Activated CD8-positive, alpha-beta memory T cell treated with anti-CD3 and anti-CD28 coated beads, Interleukin-2, amount 10 ng/mL, durations not matched to agents 7 days and 5 days (primary cell): ENCODE results near the gene CUL9. TPM values are rescaled to one million over a fixed set of nuclear protein-coding genes. Genes with fewer than 3 reads are reported as not detected.

Experiments used
- ATAC-seq: fragments of 150-1000 bp; cut with Tn5 transposase; one replicate; pipeline ENCODE4 v1.10.0; 2021; ENCODE audit warnings: moderate library complexity
- CTCF ChIA-PET: fragments of 350-600 bp; sonication (Branson Sonifier 250); formaldehyde crosslinking; loops from one replicate; lab custom pipeline; 2021; ENCODE audit warnings: antibody characterized with exemption; lab: Charles Lee
- DNase-seq: peaks from one replicate; pipeline ENCODE4 v3.0.0-alpha.2; 2020
- H3K27ac Mint-ChIP-seq: one replicate; pipeline ENCODE4 v1.8.0; 2021; ENCODE audit warnings: mild to moderate bottlenecking, mixed read lengths
- H3K27me3 Mint-ChIP-seq: one replicate; pipeline ENCODE4 v1.8.0; 2021; ENCODE audit warnings: mixed read lengths
- H3K36me3 Mint-ChIP-seq: one replicate; pipeline ENCODE4 v1.8.0; 2021; ENCODE audit warnings: mild to moderate bottlenecking, mixed read lengths
- H3K4me1 Mint-ChIP-seq: one replicate; pipeline ENCODE4 v1.8.0; 2021; ENCODE audit warnings: mixed read lengths
- H3K4me3 Mint-ChIP-seq: one replicate; pipeline ENCODE4 v1.8.0; 2021; ENCODE audit warnings: mild to moderate bottlenecking, moderate library complexity, mixed read lengths
- H3K9me3 Mint-ChIP-seq: one replicate; pipeline ENCODE4 v1.8.0; 2022; ENCODE audit warnings: low read depth, mixed read lengths
- total RNA-seq, 2 experiments: library from RNA; stranded (reverse); gene quantifications; one replicate each; pipeline ENCODE4 v1.2.3, GENCODE V29; 2021

The CUL9 gene
- total RNA-seq, 2 experiments from 2014 or later = 49.9 to 71.3 TPM

DNA sequence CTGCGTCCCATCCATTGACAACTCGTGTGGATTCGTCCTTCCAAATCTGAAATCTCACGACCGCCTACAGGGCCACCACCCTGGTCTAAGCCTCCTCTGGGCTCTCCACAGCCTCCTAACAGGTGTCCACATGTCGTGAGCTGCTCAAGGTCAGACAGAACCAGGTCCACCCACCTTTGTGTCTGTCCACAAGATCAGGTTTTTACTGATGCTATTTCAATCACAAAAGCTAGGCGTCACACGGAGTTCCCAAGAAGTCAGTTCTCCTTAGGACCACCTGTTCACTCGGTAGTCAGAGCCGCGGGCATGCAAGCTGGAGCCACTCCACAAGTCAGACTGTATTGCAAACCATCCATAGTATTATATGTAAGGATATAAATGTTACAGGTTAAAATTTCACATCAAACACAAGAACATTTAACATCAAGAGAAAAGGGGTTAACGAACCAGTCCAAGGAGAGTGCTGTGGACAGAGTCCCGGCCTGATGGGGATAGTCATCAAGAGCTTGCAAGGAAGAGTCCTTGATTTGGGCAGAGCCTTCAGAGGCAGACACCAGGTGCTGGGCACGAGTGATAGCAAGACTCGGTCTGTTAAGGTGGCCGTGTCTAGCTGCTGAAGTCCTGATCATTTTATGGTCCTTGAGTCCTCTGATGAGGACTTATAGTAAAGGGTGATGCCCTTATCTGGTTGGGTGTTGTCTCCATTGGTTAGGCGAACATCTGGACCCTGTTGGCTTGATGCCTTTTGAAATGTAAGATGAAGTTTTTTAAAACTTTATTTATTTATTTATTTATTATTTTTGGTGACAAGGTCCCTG lies 48.0 kb downstream of the CUL9 start:
- H3K4me3 Mint-ChIP-seq = peak overlapping the region; percentile 84
- no peak for DNase-seq
- peak overlapping the region; percentile 75 for H3K27ac Mint-ChIP-seq
- H3K4me1 Mint-ChIP-seq = peaks cover 37% of the 10 kb centered on the region
- H3K36me3 Mint-ChIP-seq = peaks cover 4% of the 10 kb centered on the region
- no peak for ATAC-seq
- H3K9me3 Mint-ChIP-seq = no peaks in the 10 kb centered on the region
- CTCF ChIA-PET = interaction anchor here (1.0 to 3.6 kb wide), 23 partner anchors 8 to 287 kb away, joined by 3 to 30 read pairs (median 6); partner anchors contain the start of genes CUL7, POLR1C, SRF and TTBK1
- peaks cover 12% of the 10 kb centered on the region for H3K27me3 Mint-ChIP-seq

DNA sequence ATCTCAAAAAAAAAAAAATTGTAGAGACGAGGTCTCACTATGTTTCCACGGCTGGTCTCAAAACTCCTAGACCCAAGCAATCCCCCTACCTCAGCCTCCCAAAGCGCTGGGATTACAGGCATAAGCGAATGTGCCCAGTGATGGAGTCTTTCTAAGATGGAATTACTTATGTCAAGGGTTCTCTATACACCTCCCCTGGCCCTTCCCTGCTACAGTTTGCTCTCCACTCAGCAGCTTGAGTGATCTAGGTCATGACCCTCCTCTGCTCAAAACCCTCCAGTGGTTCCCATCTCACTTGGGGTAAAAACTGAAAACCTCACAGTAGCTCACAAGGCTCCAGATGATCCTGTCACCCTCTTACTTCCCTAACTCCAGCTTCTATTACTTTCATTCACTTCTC lies 49.1 kb downstream of the CUL9 start:
- ATAC-seq = no peak
- peaks cover 28% of the 10 kb centered on the region for H3K4me1 Mint-ChIP-seq
- no peaks in the 10 kb centered on the region for H3K9me3 Mint-ChIP-seq
- H3K4me3 Mint-ChIP-seq = no peak overlapping the region
- H3K27ac Mint-ChIP-seq = no peak overlapping the region
- no peak for DNase-seq
- CTCF ChIA-PET = interaction anchor here (1.2 to 3.0 kb wide), 3 partner anchors 11 to 56 kb away, joined by 3 to 30 read pairs (median 13); partner anchors contain the start of gene TTBK1
- peaks cover 4% of the 10 kb centered on the region for H3K36me3 Mint-ChIP-seq
- peaks cover 12% of the 10 kb centered on the region for H3K27me3 Mint-ChIP-seq

DNA sequence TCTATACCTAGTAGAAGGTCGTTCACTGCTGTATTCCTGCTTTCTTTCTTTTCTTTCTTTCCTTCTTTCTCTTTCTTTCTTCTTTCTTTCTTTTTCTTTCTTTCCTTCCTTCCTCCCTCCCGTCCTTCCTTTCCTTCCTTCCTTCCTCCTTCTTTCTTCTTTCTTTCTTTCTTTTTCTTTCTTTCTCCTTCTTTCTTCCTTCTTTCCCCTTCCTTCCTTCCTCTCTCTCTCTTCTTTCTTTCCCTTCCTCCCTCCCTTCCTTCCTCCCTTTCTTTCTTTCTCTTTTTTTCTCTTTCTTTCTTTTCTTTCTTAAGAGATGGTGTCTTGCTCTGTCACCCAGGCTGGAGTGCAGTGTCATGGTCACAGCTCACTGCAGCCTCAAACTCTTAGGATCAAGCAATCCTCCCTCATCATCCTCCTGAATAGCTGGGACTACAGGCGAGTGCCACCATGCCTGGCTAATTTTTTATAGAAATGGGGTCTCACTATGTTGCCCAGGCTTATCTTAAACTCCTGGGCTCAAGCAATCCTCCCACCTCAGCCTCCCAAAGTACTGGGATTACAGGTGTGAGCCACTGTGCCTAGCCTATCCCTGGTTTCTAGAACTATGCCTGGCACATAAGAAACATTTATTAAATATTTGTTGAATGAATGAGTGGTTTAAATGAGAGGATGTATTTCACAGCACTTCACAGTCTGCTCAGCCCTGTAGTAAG lies 49.9 kb downstream of the CUL9 start:
- Mint-ChIP-seq H3K4me1 (peaks cover 22% of the 10 kb centered on the region), H3K4me3 (no peak overlapping the region), H3K27ac (no peak overlapping the region), H3K27me3 (peaks cover 15% of the 10 kb centered on the region), H3K9me3 (no peaks in the 10 kb centered on the region), H3K36me3 (no peaks in the 10 kb centered on the region)
- ATAC-seq (no peak), DNase-seq (no peak)
- CTCF ChIA-PET = interaction anchor here (1.2 kb wide), 1 partner anchor 57 kb away, joined by 3 read pairs; no protein-coding TSS in a partner anchor

DNA sequence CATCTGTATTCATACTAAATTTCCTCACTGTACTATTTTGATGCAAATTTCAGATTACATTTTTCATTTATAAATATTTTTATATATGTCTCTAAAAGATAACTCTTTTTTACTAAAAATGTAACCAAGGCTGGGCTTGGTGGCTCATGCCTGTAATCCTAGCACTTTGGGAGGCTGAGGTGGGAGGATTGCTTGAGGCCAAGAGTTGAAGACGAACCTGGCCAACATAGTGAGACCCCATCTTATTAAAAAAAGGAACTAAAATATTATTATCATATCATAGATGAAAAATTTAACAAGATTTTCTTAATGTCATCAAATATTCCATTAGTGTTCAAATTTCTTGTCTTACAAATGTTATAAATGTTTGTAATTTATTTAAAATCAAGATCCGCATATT lies 53.8 kb downstream of the CUL9 start:
- ATAC-seq (no peak), DNase-seq (no peak)
- peaks cover 3% of the 10 kb centered on the region for H3K9me3 Mint-ChIP-seq
- H3K4me3 Mint-ChIP-seq = no peak overlapping the region
- peaks cover 2% of the 10 kb centered on the region for H3K4me1 Mint-ChIP-seq
- CTCF ChIA-PET = no interaction called here
- no peak overlapping the region for H3K27ac Mint-ChIP-seq
- peaks cover 38% of the 10 kb centered on the region for H3K27me3 Mint-ChIP-seq
- no peaks in the 10 kb centered on the region for H3K36me3 Mint-ChIP-seq

DNA sequence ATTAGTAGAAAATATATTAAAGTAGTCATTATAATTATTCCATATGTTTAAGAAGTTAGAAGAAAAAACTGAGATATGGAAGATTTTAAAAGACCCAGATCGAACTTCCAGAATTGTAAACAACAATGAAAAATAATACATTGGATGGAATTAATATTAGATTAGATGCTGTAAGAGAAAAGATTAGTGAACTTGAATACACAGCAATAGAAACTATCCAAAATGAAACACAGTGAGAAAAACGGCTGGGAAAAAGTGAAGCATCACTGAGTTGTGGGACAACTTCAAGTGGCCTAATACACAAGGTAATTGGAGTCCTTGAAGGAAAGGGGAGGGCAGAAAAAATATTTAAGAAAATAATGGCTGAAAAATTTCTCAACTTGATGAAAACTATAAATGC lies 57.1 kb downstream of the CUL9 start:
- H3K36me3 Mint-ChIP-seq = no peaks in the 10 kb centered on the region
- peaks cover 41% of the 10 kb centered on the region for H3K27me3 Mint-ChIP-seq
- H3K4me3 Mint-ChIP-seq = no peak overlapping the region
- DNase-seq (no peak), ATAC-seq (no peak)
- peaks cover 3% of the 10 kb centered on the region for H3K9me3 Mint-ChIP-seq
- H3K27ac Mint-ChIP-seq = no peak overlapping the region
- peaks cover 7% of the 10 kb centered on the region for H3K4me1 Mint-ChIP-seq
- CTCF ChIA-PET = interaction anchor here (1.7 kb wide), 1 partner anchor 10 kb away, joined by 22 read pairs; the partner anchor contains the start of gene DNPH1

DNA sequence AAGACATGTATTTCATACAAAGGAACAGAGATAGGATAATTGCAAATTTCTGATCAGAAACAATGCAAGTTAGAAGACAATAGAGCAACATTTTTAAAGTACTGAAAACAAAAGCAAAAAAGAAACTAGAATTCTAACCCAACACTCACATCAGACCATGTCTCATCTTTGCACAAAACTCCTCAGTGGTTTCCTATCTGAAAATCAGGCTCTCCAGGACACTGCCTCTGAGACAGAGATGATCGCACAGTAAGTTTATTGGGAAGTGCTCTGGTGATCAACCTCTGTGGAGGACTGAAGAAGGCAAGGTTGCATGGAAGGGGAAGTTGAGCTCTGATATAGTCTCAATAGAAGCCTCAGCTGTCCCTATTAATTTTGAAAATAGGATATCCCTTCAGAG lies 59.0 kb downstream of the CUL9 start:
- Mint-ChIP-seq H3K36me3 (no peaks in the 10 kb centered on the region), H3K9me3 (peaks cover 3% of the 10 kb centered on the region), H3K4me1 (peaks cover 7% of the 10 kb centered on the region), H3K27me3 (peaks cover 41% of the 10 kb centered on the region), H3K27ac (no peak overlapping the region), H3K4me3 (no peak overlapping the region)
- ATAC-seq = peak; percentile 37
- CTCF ChIA-PET = interaction anchor here (5.2 kb wide), 1 partner anchor 11 kb away, joined by 30 read pairs; the partner anchor contains the start of gene DNPH1
- DNase-seq = no peak

DNA sequence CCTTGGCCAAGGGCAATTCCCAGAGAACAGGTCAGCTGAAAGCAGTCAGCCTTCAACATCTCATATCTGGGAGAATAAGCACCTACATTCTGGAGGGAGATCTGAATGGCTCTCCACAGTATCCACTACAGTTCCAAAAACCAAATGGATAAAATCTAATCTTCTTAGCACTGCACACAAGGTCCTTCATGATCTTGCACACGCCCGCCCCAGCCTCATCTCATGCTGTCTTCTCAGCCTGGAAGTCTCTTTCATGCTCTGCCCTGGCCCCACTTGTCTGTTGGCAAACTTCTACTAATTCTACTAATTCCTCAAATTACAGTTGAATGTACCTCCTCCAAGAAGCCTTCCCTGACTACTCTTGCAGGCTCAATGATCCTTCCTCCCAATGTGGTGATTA lies 59.5 kb downstream of the CUL9 start:
- Mint-ChIP-seq H3K27ac (no peak overlapping the region), H3K4me3 (no peak overlapping the region), H3K36me3 (no peaks in the 10 kb centered on the region), H3K27me3 (peaks cover 38% of the 10 kb centered on the region), H3K4me1 (peaks cover 10% of the 10 kb centered on the region), H3K9me3 (peaks cover 3% of the 10 kb centered on the region)
- no peak for ATAC-seq
- CTCF ChIA-PET = interaction anchor here (5.2 kb wide), 1 partner anchor 12 kb away, joined by 30 read pairs; the partner anchor contains the start of gene DNPH1
- DNase-seq = no peak

DNA sequence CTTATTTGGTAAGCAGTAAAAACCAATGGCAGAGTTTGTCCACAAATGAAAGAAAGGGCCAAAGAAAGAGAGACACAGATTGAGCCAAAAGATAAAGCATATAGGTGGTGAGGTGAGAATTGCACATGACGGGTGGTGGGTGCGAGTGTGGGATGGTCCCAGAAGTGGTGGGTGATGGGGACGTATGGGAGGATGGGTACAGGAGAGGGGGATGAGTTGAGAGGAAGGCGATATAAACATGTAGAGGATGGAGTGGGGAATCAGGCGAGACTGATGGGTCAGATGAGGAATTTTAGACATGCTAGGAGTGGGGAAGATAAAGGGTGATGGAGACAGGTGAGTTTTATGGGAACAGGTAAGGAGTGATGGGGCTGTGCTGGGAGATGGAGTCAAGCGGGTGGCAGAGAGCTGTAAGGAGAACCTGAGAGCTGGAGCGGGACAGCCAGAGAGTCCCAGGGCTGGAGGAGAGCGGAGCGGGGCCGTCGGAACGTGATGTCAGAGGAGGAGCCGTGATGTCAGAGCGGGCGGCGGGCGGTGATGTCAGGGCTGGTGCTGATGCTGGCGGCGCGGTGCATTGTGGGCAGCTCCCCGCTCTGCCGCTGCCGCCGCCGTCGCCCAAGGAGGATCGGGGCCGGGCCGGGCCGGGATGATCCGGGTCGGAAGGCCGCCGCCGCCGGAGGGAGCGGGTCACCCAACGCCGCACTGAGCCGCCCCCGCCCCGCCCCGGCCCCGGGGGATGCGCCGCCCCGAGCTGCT lies 61.1 kb downstream of the CUL9 start, which contains the start of gene TTBK1:
Gene TTBK1 (plus strand): TSS at position 574 of the 756 bp plus-strand sequence. CDS start 3,180 bp downstream, outside the sequence.
- Mint-ChIP-seq H3K9me3 (peaks cover 3% of the 10 kb centered on the region), H3K27ac (no peak within 1 kb of the TSS), H3K27me3 (peaks cover 33% of the 10 kb centered on the region), H3K36me3 (no peaks in the 10 kb centered on the region), H3K4me3 (no peak within 1 kb of the TSS), H3K4me1 (peaks cover 21% of the 10 kb centered on the region)
- CTCF ChIA-PET = interaction anchor here (5.2 kb wide), 1 partner anchor 13 kb away, joined by 30 read pairs; the partner anchor contains the start of gene DNPH1
- ATAC-seq = no peak
- no peak for DNase-seq

DNA sequence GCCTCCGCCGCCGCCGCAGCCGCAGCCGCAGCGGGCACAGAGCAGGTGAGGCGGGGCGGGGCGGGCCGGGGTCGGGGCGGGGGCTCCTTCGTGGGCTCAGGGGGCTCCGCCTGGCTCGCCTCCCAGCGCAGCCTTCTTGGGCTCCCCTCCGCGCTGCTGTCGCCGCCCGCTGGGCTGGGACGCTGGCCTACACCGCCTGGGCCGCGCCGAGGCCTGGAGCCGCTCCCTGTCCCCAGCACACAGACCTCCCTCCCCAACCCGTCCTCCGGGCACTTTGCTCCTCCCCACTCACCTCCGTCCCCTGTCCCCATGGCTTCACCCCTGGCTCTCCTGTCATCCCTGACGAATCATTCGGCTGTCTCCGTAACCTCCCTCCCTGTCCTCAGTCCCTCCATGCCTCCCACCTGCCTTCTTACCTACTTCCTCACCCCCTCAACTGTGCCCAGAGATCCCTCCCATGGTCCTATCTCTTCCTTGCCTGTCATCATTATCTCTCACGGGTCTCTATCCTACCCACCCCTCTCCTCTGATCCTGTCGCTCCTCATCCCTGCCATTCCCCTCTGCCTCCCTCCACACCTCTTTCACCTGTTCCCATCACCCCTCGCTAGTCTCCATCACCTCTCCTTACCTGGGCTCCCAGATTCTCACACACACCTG lies 61.8 kb downstream of the CUL9 start:
- ATAC-seq (no peak), DNase-seq (no peak)
- H3K4me1 Mint-ChIP-seq = peaks cover 21% of the 10 kb centered on the region
- H3K9me3 Mint-ChIP-seq = peaks cover 3% of the 10 kb centered on the region
- peaks cover 28% of the 10 kb centered on the region for H3K27me3 Mint-ChIP-seq
- H3K4me3 Mint-ChIP-seq = no peak overlapping the region
- H3K27ac Mint-ChIP-seq = no peak overlapping the region
- no peaks in the 10 kb centered on the region for H3K36me3 Mint-ChIP-seq
- CTCF ChIA-PET = interaction anchor here (5.2 kb wide), 1 partner anchor 14 kb away, joined by 30 read pairs; the partner anchor contains the start of gene DNPH1

DNA sequence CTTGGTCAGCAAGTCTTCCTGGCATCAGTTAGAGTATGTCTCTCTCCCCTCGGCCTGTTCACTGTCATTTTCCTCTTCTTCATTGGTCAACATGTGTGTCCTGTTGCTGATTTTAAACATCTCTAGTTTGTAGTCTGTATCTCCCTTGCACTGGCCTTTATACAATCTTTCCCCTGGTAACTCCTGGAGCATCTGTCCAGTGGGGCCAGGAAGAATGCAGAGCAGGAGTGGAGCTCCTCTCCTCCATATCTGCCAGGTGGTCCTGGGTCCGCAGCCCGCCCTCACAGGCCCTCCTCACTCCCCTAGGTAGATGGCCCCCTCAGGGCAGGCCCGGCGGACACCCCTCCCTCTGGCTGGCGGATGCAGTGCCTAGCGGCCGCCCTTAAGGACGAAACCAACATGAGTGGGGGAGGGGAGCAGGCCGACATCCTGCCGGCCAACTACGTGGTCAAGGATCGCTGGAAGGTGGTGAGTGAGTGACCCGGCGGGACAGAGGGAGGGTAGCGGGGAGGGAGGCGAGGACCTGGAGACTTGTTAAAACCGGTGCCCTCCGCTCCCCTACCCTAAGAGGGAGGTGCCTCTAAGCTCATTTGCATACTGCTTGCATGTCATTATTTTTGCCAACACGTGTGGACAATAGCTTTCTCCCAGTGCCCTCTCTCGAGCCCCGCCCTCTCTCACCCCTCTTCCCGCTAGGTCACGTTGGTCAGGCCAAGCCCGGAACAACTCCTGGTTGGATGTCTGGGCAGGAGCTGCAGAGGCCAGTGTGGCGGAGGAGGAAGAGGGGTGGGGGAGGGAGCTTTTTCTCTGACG lies 64.5 kb downstream of the CUL9 start:
- H3K9me3 Mint-ChIP-seq = no peaks in the 10 kb centered on the region
- H3K27ac Mint-ChIP-seq = no peak overlapping the region
- H3K4me1 Mint-ChIP-seq = peaks cover 25% of the 10 kb centered on the region
- DNase-seq (no peak), ATAC-seq (peak; percentile 32)
- H3K4me3 Mint-ChIP-seq = peak overlapping the region; percentile 74
- H3K27me3 Mint-ChIP-seq = peaks cover 22% of the 10 kb centered on the region
- CTCF ChIA-PET = interaction anchor here (0.8 to 4.6 kb wide), 3 partner anchors 12 to 260 kb away, joined by 3 to 27 read pairs (median 4); partner anchors contain the start of gene DNPH1
- H3K36me3 Mint-ChIP-seq = no peaks in the 10 kb centered on the region

DNA sequence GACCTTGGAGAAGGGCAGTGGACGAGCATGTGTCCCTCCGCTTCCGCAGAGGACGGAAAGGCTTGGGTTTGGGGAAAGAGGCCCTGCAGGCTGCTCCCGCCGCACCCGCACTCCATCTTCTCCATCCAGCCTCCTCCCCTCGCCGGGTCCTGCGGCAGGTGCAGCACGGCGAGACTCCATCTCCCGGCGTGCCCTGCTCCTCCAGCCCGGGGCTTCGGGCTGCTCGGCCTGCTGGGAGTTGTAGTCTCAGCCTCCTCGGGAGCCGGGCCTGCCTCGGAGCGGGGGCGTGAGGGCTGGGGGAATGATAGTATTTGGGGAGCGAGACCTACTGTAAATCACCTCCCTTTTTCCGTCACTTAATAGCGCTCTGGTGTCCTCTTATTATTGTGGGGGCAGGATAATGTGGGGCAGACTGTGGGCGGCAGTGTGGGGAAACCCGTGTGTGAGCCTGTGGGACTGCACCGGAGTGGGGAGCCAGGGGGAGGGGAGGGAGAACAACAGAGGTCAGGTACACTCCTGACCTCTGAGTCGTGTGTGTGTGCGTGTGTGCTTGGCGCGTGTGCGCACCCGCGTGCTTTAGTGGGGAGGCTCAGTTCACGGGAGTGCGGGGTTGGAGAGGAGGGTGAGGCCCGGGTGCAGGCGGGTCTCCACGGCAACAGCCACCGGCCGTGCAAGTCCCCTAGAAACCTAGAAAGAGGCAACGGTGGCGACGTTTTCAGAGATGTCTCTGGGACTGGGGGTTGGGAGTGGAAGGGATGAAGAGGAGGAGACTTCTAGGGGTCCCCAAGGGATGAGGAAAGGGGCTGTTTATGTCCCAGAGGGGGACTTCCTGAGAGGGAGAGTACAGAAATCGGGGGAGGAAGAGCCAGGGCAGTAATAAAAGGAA lies 65.4 kb downstream of the CUL9 start:
- DNase-seq (peak; percentile 91), ATAC-seq (peak; percentile 99)
- Mint-ChIP-seq H3K27ac (peak overlapping the region; percentile 66), H3K27me3 (peaks cover 20% of the 10 kb centered on the region), H3K9me3 (no peaks in the 10 kb centered on the region), H3K36me3 (no peaks in the 10 kb centered on the region), H3K4me3 (peak overlapping the region; percentile 74), H3K4me1 (peaks cover 25% of the 10 kb centered on the region)
- CTCF ChIA-PET = interaction anchor here (1.0 to 4.6 kb wide), 3 partner anchors 11 to 259 kb away, joined by 4 to 27 read pairs (median 5); partner anchors contain the start of gene DNPH1
